ENCODE results near the gene CCSER2. TPM values are rescaled to one million over a fixed set of nuclear protein-coding genes. Genes with fewer than 3 reads are reported as not detected.

CCSER2 gene
- total RNA-seq, 4 donors from 2014 or later: 60.5 to 80.6 (median 63.1) TPM

DNA sequence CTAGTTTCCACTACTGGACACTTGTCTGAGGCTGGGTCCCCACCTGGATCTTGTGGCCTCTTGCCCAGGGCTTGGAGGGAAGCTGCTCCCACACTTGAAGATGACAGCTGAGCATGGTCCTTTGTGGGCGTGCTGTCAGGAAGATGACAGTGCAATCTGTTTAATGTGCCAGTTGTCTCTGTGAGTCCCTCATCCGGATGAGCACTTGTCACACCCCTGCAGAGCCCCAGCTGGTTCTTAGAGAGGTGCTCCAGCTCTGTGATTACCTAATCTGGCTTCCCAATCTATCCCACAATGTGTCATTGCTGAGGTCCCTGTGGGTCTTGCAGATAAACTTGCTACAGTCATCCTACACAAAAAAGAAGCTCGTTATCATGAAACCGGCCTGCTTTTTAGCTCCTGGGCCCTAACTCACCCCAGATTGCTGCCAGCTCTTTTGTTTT is 34.8 kb upstream of the CCSER2 start:
- no peak for DNase-seq (ENCODE audit: extremely low spot score)
- TF ChIP-seq POLR2A (IDR thresholded peaks at IDR 0.05; ENCODE audit: low read depth) (no peak), EP300 (IDR thresholded peaks at IDR 0.05) (no peak), POLR2AphosphoS5 (IDR thresholded peaks at IDR 0.05) (no peak)
- TF ChIP-seq, protein P1, sequence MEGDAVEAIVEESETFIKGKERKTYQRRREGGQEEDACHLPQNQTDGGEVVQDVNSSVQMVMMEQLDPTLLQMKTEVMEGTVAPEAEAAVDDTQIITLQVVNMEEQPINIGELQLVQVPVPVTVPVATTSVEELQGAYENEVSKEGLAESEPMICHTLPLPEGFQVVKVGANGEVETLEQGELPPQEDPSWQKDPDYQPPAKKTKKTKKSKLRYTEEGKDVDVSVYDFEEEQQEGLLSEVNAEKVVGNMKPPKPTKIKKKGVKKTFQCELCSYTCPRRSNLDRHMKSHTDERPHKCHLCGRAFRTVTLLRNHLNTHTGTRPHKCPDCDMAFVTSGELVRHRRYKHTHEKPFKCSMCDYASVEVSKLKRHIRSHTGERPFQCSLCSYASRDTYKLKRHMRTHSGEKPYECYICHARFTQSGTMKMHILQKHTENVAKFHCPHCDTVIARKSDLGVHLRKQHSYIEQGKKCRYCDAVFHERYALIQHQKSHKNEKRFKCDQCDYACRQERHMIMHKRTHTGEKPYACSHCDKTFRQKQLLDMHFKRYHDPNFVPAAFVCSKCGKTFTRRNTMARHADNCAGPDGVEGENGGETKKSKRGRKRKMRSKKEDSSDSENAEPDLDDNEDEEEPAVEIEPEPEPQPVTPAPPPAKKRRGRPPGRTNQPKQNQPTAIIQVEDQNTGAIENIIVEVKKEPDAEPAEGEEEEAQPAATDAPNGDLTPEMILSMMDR (IDR thresholded peaks at IDR 0.05): no peak
- WGBS: 65% methylated on average over 4 of the region's 4 CpGs

DNA sequence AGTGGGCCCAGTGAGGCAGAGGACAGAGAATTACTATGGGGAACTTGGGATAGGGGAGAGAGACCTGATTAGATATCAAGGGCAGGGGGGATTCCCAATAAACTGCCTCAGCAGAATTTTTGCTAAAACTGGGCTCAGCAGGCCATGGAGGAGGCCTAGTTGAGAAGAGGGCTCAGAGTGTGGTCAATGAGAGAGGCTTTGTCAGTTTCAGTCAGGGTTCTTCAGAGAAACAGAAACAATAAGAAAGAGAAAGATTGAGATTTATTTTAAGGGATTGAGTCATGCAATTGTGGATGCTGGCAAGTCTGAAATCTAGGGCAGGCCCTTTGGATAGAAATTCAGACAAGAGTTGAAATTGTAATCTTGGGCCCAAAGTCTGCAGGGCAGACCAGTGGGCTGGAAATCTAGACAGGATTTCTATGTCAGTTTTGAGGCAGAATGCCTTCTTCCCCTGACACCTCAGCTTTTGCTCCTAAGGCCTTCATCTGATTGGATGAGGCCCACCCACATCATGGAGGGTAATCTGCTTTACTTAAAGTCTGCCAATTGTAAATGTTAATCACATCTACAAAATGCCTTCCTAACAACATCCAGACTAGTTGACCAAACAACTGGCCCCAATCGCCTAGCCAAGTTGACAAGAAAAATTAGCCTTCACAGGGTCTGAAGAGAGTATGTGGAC is 33.5 kb upstream of the CCSER2 start:
- Histone ChIP-seq H3K4me3 (no peak overlapping the region), H3K36me3 (no peaks in the 10 kb centered on the region), H3K9me3 (no peaks in the 10 kb centered on the region), H3K27ac (replicated peaks in 1 of 4) (no peak overlapping the region), H3K4me1 (peaks cover 0 to 4% (median 1%) of the 10 kb centered on the region in 4 donors), H3K27me3 (peaks cover 0 to 3% (median 0%) of the 10 kb centered on the region in 4 donors)
- WGBS: 94% methylated on average over 1 of the region's 1 CpG
- TF ChIP-seq, protein P1 (IDR thresholded peaks at IDR 0.05): no peak
- TF ChIP-seq POLR2AphosphoS5 (IDR thresholded peaks at IDR 0.05) (no peak), EP300 (IDR thresholded peaks at IDR 0.05) (no peak), POLR2A (IDR thresholded peaks at IDR 0.05; ENCODE audit: low read depth) (no peak)
- DNase-seq (ENCODE audit: extremely low spot score): no peak
- intact Hi-C loops (cut with DNase I): no loop called here

More for the DNA sequence above, 34.8 kb upstream of the CCSER2 start:
- intact Hi-C loops (cut with DNase I): no loop called here
- H3K27ac ChIP-seq (replicated peaks in 1 of 4): no peak overlapping the region
- no peaks in the 10 kb centered on the region for H3K27me3 ChIP-seq
- no peaks in the 10 kb centered on the region for H3K9me3 ChIP-seq
- peaks cover 0 to 4% (median 1%) of the 10 kb centered on the region in 4 donors for H3K4me1 ChIP-seq
- H3K36me3 ChIP-seq: no peaks in the 10 kb centered on the region
- no peak overlapping the region for H3K4me3 ChIP-seq

DNA sequence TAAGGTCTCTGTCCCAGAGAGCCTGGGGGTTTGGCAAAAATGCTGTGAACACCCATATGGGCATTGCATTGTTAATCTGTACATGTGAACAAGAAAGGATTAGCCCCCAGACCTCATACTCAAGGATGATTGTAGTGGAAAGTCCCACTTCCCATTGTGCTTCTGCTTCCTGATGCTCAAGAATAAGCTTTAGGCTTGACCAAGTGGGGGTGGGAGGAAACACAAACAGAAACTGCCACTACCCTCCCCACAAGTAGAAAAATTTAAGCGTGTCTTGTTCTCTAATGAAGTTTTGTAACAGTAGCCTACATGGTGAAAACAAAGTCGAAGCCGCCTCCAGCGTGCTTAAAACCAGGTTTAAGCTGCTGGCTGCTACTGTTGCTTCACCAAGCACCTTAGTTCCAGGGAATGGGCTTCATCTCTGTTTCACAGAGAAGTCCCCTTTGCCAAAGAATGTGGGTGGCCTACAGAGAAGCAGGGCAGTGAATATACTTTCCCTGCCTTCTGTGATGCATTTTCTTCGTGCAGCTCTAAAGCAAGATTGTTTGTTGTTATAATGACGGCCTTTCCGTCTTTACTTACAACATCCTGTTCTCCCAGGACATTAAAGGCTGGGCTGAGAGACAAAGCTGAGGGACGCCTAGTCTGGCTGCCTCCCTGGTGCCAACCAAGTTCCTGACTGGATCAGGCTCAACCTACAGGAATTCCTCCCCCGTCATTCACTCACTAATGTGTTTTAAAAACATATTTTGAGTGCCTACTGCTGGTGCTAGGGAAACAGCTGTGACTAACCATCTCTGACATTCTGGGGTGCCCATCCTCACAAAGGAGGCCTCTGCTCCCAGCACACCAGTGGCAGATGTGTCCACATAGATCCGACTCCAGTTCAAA is 32.1 kb upstream of the CCSER2 start:
- intact Hi-C loops (cut with DNase I): no loop called here
- Histone ChIP-seq H3K4me3 (no peak overlapping the region), H3K9me3 (no peaks in the 10 kb centered on the region), H3K27ac (replicated peaks in 1 of 4) (no peak overlapping the region), H3K36me3 (no peaks in the 10 kb centered on the region), H3K4me1 (peaks cover 0 to 4% (median 1%) of the 10 kb centered on the region in 4 donors), H3K27me3 (peaks cover 0 to 12% (median 0%) of the 10 kb centered on the region in 4 donors)
- WGBS: 59% methylated on average over 10 of the region's 10 CpGs
- DNase-seq (ENCODE audit: extremely low spot score): no peak
- TF ChIP-seq POLR2A (IDR thresholded peaks at IDR 0.05; ENCODE audit: low read depth) (no peak), EP300 (IDR thresholded peaks at IDR 0.05) (no peak), POLR2AphosphoS5 (IDR thresholded peaks at IDR 0.05) (no peak)
- TF ChIP-seq, protein P1 (IDR thresholded peaks at IDR 0.05): no peak

DNA sequence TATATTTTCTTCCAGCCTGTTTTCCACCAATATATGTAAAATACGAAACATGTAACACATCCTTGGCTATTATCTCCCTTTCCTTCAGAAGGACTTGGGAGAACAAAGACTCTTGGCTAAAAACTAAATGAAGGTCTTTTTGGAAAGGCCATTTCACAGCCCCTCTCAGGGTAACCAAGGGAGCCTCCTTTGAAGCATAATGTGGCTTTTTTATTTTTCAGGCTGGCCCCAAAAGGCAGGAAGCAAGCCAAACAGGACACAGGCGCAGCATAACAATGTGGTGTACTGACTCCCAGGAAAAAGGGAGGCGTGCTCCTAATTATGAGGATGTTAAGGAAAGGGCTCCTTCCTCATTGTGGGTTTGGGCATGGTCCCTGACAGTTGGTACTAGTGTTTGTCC is 30.3 kb upstream of the CCSER2 start:
- intact Hi-C loops (cut with DNase I): no loop called here
- Histone ChIP-seq H3K27me3 (peaks cover 0 to 12% (median 0%) of the 10 kb centered on the region in 4 donors), H3K4me1 (peaks cover 0 to 4% (median 1%) of the 10 kb centered on the region in 4 donors), H3K9me3 (no peaks in the 10 kb centered on the region), H3K27ac (replicated peaks in 1 of 4) (no peak overlapping the region), H3K36me3 (no peaks in the 10 kb centered on the region), H3K4me3 (no peak overlapping the region)
- DNase-seq (ENCODE audit: extremely low spot score): no peak
- 80% methylated on average over 3 of the region's 3 CpGs for WGBS
- TF ChIP-seq EP300 (IDR thresholded peaks at IDR 0.05) (no peak), POLR2A (IDR thresholded peaks at IDR 0.05; ENCODE audit: low read depth) (no peak), POLR2AphosphoS5 (IDR thresholded peaks at IDR 0.05) (no peak)
- TF ChIP-seq, protein P1 (IDR thresholded peaks at IDR 0.05): no peak

Data from esophagus muscularis mucosa (tissue), 4 donors.